ENCODE measurements around the gene LRIT1.

GRCh38 chr10:84202349-84202748, 39.0 kb downstream of the LRIT1 start:
- no peak for TF ChIP-seq CTCF (IDR thresholded peaks at IDR 0.05)
- no peak for TF ChIP-seq POLR2AphosphoS5 (IDR thresholded peaks at IDR 0.05)
- TF ChIP-seq POLR2A (IDR thresholded peaks at IDR 0.05) = no peak
